ENCODE measurements around the gene PIP5K1B.

The PIP5K1B gene

GRCh38 chr9:68741234-68741633, 36.2 kb downstream of the PIP5K1B start:
- no peak for DNase-seq

DNA sequence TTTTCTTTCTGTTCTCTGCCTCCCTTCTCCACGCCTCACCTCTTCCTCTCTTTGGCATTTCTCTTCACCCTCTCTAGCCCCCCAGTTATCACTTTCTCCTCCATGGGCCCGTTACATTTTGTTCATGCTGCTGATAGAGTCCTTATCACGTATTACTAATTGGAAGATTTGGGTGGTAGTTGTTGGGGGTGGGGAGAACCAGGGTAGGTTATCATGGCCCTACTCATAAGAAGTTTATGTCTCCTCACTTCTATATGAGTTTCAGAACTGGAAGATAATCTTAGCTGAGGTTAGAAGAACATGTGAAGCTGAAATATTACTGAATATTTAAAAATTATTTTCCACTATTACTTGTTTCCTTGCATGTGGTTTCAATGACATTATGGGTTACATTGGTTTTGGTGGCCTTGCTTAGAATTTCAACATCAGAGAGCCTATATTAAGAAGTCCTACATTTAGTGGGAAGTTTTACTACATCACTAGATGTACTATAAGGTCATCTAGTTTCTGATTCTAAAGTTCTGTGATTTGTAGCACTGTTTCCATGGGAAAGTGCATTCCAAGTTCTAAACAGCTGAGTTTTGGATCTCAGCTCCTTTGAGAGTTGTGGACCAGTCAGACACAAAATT, 36.8 kb downstream of the PIP5K1B start:
- DNase-seq: no peak

GRCh38 chr9:68742333-68742730, 37.3 kb downstream of the PIP5K1B start:
- no peak for DNase-seq

DNA sequence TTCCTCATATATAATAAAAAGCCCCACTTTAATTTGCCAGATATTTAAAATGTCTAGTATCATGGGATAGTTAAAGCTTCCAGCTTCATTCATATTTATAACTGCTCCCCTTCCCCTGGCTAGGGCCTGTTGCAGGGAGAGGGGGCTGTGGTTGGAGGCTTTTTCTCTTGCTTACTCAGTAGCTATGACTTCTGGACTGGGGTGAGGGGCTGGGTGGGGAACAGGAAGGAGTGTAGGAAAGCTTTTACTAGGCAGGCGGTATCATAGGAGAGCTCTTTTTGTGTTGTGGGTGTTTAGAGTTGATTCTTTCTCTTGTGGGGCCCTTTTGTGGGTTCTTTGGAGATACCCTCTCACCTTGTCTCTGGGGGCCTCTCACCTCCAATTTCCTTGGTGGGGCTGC, 39.4 kb downstream of the PIP5K1B start:
- DNase-seq: no peak

DNA sequence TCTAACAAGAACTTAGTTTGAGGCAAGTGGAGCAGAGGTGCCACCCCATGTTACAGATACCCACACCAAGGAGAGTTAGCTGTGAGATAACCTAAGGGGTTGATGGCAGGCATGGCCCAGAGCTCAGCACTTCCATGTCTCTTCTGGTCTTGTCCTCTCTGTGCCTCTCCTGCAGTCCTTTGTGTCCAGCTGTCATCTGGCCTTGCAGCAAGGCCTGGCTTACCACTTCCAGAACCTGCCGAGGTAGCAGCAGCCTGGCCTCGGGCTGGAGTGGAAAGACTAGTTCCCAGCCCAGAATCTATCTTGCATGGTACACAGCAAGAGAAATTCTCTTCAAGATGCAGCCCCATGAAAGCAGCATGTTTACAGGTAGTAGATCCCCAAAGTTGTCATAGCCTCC, 41.5 kb downstream of the PIP5K1B start:
- DNase-seq: no peak

GRCh38 chr9:68747043-68747533, 42.0 kb downstream of the PIP5K1B start:
- DNase-seq: no peak

- DNase-seq: no peak
Measured at GRCh38 chr9:68749135-68749534, 44.1 kb downstream of the PIP5K1B start.

DNA sequence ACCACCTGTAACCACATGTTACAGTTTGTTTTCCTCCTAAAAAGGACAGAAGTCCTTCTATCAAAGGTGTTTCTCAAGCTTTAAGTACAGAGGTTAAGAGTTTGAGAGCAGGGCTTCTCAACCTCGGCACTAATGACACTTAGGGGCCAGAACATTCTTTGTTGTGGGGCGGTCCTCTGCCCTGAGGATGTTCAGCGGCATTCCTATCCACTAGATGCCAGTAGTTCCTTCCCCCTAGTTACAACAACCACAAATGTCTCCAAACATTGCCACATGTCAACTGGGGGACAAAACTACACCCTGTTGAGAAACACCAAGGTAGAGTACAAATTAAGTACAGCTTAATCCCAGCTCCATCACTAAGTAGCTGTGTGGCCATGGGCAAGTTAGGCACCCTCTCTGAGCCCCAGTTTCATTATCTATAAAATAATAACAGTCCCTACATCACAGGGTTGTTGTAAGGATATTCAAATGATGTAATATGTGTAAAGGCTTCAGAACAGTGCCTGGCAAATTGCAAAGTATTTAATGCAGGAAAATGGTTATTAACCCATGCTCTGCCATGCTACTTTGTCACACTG, 44.6 kb downstream of the PIP5K1B start:
- DNase-seq: no peak

GRCh38 chr9:68750255-68750654, 45.2 kb downstream of the PIP5K1B start:
- DNase-seq: no peak

DNA sequence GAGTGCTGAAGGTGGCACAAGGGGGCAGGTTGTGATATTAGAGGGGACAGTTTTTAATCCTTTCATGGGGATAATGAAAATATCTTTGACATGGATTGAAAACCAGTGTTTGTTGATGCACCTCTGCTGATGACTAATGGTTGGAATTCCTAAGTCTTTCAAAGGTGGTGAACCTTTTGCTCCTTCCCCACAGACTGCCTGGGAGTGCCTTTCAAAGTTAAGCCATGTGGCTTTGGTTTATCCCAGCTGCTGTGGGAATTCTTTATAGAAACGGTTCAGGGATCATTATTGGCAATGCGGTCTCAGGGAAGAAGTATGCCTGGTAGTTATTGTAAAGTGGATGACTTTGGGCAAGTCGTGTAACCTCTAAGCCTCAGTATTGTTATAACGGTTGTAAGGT, 45.7 kb downstream of the PIP5K1B start:
- no peak for DNase-seq

GRCh38 chr9:68751556-68751955, 46.5 kb downstream of the PIP5K1B start:
- DNase-seq: no peak

DNA sequence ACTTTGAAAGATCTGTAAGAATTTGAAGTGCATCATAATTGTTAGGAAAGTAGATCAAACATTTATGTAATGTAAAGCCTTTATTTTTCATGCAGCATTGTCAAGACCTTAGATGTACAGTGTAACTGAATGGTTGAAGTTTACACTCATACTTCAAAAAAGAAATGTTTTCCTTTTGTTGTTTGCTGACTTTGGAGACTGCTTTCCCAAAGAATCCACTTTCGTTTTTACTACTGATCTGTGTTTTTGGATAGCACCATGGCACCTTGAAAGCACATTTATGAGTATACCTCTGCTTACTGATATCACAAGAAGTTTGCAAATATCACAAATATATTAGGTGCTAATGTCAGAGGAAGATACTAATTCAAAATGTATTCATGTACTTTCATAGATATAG, 50.0 kb downstream of the PIP5K1B start:
- no peak for DNase-seq

GRCh38 chr9:68755752-68756151, 50.7 kb downstream of the PIP5K1B start:
- no peak for DNase-seq

DNA sequence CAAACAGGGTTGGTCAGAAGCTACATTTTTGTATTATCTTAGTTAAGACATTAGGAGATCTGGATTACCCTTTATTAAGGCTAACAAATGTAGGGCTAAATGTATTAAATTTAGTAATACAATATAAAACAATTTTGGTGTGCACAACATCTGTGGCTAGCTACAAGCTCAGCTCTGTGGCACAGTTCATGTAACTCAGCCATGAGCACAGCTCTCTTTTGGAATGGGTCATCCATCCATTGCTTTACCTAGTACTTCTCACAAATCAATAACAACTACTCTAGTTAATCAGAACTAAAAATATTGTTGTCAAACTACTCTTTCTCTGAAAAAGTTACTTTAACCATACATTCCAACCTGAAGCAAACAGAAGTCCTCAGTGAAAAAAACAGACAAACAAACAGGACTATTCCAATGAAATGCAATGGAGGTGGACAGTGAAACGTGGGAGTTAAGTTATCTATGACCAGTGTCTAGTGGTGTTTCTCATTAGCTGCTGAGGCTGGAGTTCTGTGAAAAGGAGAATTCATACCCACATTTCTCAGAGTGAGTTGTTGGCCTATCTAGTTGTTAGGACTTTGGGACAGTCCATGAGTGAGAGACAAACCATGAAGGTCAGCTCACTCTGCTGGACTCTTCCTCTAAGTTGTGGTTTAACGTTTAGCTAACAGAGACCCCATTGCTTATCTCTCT, 55.1 kb downstream of the PIP5K1B start:
- DNase-seq: no peak

DNA sequence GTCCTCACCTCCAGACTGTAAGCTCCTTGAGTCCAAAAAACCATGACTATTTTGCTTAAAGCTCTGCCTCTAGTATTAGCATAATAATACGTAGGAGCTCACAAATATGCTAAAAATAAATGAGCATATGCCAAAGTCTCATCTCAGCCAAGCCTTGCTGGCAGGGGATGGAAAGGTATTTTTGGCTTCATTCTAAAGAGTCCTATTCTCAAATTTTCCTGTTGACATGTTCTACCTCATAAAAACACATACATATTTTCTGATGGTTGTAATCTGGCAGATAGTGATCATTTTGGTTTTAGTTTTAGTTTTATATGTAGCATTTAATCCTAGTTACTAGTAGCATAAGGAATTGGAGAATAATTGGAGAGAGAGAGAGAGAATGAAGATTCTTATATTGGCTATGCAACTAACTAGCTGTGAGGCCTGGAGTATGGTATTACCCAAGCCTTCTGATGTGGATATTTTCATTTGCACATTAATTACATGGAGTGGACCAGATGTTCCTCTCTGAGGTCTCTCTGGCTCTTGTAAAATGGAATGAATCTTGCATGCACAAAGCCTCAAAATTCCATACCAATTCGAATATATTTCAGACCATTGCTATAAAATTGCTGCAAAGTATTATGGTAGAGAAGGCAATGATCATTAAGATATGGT, 55.8 kb downstream of the PIP5K1B start:
- DNase-seq: no peak

DNA sequence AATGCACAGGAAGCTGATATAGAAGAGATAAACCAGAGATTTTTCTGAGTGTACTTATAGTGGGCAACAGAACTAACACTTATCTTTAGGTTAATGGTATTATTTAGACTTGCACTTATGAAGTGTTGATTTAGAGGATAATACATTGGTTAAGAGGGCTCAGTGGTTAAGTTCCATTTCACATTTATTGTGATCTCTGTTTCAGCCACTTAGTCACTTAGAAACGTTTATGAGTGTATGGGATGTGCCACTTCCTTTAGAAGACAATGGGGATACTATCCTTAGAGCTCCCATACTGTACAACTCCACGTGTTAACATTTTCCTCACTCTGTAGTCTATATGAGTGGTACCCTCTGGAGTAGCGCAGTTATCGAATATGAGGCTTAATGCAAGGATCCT, 57.5 kb downstream of the PIP5K1B start:
- no peak for DNase-seq

DNA sequence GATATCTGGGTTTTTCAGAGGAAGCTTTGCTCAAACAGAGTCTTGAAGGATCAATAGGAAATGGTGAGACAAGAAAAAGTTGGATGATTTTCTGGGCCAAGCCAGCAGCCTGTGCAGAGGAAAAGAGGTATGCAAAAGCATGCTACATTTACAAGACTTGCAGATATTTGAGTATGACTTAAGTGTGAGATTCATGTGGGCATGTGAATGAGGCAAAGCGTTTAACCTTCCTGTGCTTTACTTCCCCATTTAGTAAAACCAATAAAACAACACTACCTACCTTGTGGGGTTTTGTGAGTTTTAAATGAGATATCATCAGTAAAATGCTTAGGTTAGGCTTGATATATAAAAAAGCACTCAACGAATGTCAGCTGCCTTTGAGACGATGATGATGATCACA, 58.1 kb downstream of the PIP5K1B start:
- no peak for DNase-seq

DNA sequence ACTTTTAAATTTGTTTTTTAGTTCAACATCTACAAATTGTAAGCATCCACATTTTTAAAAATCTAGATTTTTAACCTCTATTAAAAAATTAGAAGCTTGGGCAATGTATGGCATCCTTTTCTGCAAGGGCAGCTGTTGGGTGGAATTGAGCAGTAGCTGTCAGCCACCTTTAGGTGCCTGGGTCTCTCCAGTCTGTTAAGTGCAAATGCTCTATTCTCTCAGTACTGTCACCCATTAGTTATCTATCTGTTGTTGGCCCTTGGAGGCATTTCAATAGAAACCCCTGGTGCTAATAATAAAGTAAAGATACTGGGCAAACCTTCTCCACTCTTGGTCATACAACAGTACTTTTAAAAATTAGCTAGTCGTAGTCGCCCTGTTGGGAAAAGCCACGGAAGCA, 63.6 kb downstream of the PIP5K1B start:
- no peak for DNase-seq

GRCh38 chr9:68769852-68770251, 64.8 kb downstream of the PIP5K1B start:
- DNase-seq: no peak

- DNase-seq: no peak
Measured at GRCh38 chr9:68771376-68771775, 66.3 kb downstream of the PIP5K1B start.

- no peak for DNase-seq
Measured at GRCh38 chr9:68775003-68775730, 70.1 kb downstream of the PIP5K1B start.

- DNase-seq: no peak
Measured at GRCh38 chr9:68777070-68777763, 72.2 kb downstream of the PIP5K1B start.

GRCh38 chr9:68778635-68779034, 73.6 kb downstream of the PIP5K1B start:
- DNase-seq: no peak

Data from activated CD4-positive, alpha-beta T cell treated with anti-CD3 and anti-CD28 coated beads, Interleukin-2, amount 50 U/mL, for 48 hours (primary cell).